Activated CD8-positive, alpha-beta memory T cell treated with anti-CD3 and anti-CD28 coated beads, Interleukin-2, amount 50 U/mL, for 24 hours (primary cell): ENCODE measurements around the gene ZFP36L2.

ENCODE experiments used
- DNase-seq: peaks from one replicate; pipeline ENCODE4 v3.0.0-alpha.2; 2020; ENCODE audit errors: extremely low read depth

The ZFP36L2 gene

DNA sequence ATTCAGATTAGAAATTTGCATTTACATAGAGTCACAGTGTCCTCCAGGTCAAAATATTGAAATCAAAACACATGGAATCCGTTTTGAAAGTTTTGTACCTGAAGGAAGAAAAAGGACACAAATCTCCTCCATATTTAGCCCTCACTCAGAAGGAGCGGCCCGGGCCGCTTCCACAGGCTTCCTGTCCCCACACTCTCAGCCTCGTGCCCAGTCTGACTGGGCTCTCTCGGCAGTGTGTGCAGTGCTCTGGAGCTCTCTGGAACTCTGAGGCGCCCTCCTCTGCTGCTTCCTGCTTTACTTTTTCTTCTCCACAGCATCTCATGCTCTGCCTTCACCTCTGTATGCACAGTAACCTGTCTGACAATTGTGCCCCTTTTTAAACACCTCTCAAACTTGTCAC lies 22.2 kb upstream of the ZFP36L2 start:
- DNase-seq, result no peak

DNA sequence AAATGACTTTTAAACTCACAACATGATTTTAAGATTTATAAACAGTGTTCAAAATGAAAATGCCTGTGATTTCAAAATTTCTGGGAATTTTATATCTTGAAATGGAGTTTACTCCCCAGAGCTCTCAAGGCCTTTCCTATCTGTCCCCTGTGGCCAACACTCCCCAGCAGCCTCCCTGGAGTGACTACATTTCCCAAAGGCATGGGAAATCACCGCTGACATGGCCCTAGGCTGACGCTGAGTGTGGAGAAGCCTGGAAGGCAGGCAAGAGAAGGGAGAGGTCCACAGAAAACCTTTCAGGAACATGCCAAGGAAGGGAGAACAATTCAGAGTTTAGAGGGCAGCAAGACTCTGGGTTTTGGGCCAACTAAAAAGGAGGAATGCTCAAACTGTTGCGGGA lies 20.2 kb upstream of the ZFP36L2 start:
- no peak for DNase-seq

DNA sequence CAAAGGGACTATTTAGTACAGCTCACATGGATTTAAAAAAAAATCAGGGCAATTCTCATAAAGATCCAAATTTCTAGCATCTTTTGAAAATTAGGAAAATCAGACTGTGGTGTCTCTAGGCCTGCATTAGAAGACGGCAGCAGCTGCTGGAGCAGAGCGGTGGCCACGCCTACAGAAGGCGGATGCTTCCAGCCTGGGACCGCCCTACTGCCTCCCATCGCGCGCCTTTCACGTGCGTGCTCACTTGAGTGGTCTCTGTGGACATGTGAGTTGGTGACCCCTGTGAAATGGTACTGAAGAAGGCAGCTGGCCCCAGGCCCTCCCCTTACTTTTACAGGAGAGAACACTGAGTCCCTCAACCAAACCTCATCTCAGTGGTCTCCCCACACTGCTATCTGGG lies 15.2 kb upstream of the ZFP36L2 start:
- no peak for DNase-seq

DNA sequence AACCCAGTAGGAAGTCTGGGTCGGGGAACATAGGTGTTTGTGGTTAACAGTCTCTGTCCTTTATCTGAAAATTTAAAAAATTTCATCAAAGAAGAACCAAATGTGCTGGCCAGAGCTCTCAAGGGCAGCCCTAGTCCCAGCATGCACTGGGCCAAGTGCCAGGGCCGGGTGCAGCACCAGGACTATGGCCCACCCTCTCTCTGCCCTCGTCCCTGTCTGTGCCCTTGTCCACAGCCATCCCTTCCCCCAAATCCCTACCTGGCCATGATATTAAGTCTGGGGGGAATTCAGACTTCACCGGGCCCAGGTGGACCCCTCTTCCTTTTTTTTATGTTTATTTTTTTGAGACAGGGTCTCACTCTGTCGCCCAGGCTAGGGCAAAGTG lies 14.4 kb upstream of the ZFP36L2 start:
- DNase-seq, result no peak

DNA sequence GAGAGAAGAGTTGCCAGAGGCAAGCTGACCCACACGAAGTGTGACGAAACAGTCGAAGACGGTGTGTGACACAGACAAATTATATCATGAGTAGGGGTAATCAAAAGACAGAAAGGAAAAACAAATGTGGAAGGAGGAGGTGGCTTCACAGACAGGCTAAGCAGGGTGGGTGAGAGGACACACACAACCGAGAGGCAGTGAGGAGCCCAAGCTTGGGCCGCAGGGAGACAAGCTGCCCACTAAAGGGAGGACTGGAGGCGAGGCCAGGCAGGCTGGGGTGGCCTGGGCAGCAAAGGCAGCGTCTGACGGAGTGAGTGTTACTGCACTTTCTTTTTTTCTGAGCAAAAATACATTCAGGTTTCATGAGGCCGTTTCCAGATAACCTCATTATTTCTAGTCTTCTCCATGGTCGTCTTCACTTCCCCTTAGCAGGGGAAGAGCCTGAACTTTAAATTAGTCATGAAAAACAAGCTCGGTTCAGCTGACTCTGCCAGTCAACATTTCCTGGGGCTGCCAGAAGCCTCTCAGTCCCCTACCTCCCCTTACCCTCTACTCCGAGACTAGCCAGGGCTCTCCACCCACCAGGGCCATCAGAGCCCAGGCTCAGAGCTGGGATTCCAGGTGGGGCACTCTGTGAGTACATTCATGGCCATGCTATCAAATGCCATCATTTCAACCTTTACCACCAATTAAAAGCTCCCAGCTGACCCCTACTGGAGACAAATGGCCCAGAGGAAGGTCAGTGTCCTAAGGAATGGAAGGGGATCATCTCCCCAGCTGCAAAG lies 13.8 kb upstream of the ZFP36L2 start:
- DNase-seq, result no peak

DNA sequence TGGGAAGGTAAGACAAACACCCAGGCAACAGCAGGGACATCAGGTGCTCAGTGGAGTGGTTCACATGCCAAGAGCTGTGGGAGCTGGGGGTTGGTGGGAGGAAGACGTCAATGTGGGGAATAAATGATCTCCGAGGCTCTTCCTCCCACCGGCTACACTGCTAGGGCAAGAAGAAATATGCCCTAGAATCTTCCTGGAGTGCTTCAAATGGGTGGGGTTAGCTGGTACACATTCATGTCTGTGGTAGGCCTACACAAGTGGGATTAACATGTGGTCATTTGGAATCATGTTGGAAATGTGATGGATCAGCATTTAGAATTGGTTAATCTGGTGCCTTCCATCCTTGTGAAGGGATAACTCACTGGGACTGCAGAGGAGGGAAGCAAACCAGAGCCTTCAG lies 12.4 kb upstream of the ZFP36L2 start:
- no peak for DNase-seq

DNA sequence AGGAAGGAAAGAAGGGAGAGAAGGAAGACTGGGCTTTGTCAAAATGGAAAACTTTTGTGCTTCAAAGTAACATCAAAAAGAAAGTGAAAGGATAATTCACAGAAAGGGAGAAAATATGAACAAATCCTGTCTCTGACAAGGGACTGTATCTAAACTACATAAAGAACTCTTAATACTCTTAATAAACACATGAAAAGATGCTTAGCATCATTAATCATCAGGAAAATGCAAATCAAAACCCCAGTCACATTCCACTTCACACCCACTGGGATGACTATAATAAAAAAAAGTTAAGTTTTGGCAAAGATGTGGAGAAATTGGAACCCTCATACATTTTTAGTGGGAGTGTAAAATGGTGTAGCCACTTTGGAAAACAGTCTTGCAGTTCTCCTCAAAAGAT lies 11.8 kb upstream of the ZFP36L2 start:
- no peak for DNase-seq

DNA sequence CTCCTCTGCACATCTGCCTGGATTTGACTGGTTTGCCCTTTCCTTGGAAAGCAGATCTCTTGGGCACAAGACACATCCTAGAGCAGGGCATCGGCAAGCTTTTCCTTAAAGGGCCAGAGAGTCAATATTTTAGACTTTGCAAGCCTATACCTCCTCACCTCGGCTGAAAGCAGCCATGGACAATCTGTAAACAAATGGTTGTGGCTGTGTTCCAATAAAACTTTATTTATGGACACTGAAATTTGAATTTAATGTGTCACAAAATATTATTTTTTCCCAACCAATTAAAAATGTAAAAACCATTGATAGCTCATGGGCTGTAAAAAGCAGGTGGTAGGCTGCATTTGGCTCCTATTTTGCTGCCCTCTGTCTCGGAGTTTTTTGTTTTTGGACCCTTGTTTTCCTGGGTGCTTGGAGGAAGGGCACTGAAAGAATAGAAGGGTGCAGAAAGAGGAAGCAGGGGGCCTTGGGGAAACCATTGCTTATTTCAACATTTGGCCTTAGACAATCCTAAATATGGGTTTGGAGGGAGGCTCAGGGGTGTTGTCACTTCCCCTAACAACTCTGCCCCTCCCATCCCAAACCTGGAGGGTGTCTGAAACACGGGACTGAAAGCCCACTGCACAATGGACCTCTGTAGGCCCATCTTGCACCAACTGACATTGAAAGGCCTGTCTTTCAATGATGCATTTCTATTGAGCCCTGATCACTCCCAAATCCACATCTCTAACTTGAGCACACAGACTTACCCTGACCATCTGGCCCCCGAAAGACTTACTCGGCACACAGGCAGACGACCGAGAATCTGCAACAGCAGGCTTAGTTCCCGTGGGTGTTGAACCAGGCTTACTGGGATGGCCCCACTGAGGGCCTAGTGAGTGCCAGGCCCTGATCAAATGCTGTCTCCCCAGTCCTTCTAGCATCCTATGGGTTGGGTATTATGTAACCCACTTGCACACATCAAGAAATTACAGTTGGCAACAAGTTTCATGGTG lies 7.1 kb upstream of the ZFP36L2 start:
- DNase-seq, result no peak

DNA sequence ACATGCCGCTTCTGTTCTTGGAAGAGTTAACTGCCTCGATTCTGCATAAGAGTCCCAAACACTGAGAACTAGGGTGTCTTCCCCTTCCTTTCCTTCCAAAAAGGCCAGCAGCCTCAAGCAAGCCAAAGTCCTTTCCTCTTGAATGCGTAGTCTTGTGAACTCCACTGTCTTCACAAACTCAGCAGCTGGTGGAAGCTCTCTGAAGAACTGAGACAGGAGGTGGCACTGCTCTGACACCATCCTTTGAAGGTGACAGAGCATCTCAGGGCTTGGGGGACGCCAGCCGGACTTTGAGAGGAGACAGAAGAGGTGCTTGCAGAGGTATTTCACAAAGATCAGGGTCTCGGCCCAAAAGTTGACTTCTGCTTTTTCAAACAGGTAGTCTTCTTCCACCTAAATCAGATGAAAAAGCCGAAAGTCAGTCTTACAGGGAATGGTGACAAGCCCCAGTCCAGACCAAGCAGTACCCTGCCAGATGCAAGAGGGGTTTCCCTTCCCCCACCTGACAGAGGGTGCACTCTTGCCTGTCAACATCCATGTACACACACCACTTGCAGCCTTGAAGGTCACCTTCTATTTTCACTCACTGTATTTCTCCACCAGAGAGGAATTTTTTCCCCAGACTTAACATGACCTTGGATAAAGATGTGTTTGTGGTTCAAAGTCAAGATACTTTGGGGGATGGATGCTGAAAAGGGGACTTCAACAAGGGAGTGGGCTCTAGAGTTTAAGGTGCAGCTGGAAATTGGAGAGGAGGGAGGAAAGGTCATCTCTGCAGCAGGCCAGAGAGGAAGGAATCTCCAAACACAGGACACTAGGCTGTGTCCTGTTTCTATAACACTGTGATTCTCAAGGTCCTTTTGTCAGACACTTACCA lies 4.8 kb upstream of the ZFP36L2 start:
- DNase-seq, result no peak

DNA sequence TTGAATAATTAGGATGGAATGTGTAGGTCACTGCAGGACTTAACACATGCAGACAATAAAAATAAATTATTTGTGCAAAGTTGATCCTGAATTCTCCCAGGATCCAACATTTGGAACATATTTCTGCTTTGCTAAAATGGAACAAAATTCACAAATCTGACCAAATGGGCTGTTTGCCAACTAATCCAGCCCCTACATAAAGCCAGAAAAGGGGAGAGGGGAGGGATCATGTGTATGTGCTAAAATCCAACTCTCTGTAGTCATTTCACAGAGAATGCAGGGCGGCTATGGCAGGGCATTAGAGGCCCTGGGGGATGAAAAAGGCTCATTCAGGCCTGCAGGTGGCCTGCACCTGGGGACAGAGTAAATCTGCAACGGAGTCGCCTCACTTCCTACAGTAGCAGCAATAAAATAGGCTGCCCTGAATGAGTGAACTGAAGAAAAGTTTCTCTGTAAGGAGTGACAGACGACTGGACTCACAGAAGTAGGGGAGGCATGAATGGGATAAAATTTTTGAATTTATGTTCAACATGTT lies 4.0 kb upstream of the ZFP36L2 start:
- DNase-seq, result no peak

DNA sequence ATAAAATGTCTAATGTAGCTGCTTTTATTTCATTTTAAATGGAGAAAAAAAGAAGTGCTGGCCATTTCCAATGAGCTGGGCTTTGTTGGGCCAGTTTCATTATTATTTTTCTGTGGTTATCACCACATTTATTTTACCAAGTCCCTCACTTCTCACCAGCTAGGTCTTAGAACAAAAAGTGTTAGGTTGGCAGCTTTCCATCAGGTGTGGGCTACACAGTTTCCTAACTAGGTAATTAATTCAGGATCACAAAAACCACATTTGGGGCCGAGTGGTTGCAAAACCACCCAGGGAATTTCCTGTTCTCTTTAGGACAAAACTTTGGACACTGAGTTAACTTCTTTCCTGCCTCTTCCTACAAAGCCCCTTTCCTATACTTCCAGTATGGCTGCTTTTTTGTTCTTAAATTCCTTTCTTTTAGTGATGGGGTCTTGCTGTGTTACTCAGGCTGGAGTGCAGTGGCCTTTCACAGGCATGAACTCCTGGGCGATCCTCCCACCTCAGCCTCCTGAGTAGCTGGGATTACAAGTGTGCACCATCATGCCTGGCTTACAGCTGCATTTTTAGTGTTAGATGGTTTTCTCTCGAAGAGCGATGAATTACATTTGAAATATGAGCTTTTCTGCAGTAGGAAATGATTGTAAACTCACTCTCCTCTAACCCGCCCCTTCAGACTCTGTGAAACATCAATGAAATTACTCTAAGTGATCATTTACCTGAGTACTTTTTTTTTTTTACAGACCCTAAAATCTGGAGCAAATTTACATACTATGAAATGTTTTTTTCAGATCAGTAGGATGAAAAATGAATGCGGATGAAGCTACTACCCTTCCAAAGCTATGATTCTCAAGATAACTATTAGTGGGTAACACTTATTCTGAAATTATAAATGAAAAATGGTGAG lies 2.6 kb upstream of the ZFP36L2 start:
- no peak for DNase-seq

DNA sequence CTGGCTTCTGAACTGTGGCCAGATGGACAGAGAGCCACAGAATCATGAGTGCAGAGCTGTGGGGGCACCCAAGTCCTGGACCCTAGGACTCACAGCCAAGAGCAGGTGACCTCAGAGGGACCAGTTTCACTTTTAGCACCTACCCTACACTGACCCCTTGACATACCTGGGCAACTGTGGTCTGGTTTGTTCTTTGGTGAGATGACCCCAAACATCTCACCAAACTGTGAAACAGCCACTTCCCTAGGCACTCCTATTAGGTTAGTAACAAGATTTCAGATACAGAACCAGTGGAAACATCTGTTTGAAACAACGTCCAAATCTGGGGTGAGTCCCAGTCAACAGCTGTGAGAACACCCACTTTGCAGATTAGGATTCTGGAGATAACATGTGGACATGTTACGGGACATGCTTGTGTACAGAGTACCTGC lies 1.9 kb upstream of the ZFP36L2 start:
- DNase-seq, result no peak

DNA sequence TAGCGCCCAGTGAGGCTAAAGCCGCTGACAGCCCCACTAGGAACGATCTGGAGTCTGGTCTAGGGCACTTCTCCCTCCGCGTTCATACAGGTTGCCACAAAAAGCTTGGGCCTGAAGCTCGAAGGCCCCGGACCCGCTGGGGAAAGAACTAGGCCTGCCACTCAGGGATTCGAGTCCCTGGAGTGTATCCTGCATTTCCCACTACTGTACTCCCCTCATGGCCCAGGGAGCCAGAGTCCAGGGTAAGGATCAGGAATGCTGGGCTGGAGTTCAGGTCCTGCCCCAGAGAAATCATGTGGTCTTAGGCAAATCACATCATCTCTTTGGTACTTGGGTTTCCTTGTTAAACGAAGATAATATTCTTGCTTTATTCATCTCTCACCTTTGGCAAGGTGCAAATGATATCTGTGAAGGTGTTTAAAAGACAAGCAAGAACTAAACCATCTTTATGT lies 1.4 kb upstream of the ZFP36L2 start:
- DNase-seq, result no peak

DNA sequence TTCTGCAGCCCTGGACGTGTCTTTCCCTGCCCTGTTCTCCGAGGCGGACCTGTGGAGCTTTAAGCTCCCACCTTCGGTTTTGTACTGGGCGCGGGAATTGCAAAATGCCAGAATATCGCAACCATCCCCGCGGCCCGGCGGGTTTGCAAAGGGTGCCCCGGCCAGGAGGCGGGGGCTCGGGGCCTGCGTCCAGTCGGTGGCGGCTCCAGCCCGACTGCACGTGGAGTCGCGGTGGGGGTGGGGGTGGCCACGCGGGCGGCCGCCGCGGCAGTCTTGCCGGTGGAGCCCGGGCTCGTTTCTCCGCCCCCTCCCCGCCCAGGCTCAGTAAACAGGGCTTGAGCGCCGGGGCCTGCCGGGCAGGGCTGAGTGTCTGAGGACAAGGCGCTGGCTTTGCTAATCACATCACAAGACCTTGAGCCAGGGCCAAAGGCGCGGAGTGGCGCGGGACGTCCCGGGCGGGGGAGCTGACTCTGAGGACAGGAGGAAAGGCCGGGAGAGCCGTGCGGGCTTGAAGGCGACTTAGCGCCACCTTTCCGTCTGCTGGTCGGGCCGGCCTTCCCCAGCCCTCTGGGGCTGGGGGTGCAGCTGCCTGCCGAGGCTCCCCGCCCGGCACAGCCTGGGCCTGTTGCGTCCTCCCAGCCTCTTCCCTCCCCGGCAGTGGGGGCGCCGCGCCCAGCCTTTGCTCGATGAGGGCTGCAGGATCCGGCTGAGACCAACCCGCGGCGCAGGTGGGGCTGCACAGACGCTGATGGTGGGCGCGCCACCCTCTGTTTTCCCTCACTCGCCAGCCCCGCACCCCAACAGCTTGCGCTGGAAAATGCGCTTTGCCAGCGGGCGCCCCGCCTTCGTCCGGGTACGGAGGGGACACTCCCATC lies 786 bp upstream of the ZFP36L2 start:
- no peak for DNase-seq

DNA sequence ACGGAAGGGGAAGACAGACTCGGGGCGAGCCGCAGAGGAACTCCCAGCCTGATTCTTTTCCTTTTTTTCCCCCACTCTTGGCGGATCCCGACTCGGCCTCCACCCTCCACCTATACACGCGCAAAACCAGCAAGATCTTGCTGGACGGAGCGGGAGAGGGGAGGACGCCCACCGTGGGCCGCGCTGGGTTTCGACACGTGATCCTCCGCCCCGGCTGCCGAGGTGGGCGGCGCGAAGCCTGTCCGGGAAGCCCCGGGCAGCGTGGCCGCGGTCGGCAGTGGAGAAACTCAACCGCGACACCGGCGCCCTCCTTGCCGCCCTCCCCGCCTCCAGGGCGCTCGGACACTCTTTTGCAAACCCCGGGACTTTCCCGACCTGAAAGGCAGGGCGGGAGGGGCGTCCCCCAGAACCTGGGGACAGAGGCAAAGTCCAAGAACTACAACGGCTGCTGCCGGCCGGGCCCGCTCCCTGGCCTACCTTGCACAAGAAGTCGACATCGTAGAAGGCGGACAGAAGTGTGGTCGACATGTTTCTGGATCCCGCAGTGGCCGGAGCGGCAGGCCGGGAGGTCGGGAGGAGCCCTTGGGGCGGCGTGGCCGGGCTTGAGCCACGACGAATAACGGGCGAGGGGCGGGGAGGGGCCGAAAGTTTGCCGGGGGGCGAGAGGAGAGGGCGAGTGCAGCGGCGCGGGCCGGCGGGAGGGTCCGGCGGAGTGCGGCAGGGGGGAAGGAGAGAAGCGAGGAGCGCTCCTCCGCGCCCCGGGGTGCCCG lies 433 bp downstream of the ZFP36L2 start:
- DNase-seq, result peak; percentile 40

DNA sequence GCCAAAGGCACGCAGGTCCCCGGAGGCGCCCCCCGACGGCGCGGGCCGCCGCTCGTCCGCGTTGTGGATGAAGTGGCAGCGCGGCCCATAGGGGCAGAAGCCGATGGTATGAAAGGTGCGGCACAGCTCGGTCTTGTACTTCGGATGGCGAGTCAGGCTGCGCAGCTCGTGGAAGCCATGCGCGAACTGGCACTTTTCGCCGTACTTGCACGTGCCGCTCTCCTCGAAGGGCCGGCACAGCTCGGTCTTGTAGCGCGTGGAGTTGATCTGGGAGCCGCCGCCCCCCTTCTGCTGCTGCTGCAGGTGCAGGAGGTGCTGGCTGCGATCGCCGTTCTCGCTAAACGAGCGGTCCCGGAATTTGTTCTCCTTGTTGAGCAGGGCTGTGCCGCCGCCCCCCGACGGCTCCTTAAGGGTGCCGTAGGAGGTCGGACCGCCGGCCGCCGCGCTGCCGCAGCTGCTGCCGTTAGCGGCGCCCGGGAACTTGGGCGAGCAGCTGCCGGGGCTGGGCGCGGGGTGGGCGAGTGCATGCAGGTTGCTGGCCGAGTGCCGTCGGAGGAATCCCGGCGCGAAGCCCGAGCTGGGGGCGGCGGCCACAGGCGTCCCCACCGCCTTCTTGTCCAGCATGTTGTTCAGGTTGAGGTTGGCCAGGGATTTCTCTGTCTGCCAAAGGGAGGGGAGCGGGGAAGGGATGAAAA lies 1.2 kb downstream of the ZFP36L2 start:
- DNase-seq, result no peak

DNA sequence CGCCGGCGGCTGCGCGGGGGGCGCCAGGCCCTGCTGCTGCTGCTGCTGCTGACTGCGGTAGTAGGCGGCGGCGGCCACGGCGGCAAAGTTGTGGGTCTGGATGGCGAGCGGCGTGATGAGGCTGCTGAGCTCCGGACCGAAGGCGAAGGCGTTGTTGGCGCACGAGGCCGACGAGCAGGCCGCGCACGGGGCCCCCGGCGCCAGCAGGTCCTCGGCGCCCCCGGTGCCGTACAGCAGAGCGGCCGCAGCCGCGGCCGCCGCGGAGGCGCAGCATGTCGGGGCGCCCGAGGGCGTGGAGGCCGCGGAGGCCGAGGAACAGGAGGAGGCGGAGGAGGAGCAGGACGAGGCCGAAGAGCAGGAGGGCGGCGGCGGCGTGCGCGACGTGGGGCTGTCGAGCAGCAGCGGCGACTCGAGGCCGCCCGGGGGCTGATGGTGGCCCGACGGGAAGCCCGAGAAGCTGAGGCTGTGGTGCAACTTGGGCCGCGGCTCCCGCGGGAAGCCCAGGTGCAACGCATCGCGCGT lies 1.8 kb downstream of the ZFP36L2 start:
- no peak for DNase-seq

DNA sequence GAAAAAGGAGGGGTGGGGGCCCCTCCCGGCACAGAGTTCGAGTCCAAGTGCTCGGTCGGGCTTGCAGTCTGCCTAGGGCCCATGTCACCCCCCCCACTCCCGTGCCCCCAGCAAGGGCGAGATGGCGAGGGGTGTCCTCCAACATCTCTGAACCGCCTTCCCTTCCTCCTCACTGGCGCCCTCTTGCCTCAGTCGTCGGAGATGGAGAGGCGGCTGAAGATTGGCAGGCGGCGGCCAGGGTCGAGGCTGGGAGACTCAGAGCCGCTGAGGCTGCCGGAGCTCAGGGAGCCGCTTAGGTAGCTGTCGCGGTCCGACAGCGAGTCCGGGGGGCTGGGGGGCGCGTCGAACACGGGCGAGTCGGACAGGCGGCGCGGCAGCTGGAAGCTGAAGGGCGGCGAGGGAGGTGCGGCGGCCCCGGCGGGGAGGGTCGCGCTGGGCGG lies 2.3 kb downstream of the ZFP36L2 start:
- DNase-seq, result no peak
